ENCODE measurements around the gene KATNIP.

KATNIP gene

GRCh38 chr16:27588057-27588456 lies 38.1 kb downstream of the KATNIP start:
- DNase-seq, result no peak

GRCh38 chr16:27591837-27592236 lies 41.9 kb downstream of the KATNIP start:
- no peak for DNase-seq

- DNase-seq, result no peak
Observed at GRCh38 chr16:27595475-27595874, 45.5 kb downstream of the KATNIP start.

GRCh38 chr16:27595993-27596392 lies 46.0 kb downstream of the KATNIP start:
- no peak for DNase-seq

GRCh38 chr16:27596411-27596810 lies 46.5 kb downstream of the KATNIP start:
- no peak for DNase-seq

- no peak for DNase-seq
Observed at GRCh38 chr16:27597361-27597760, 47.4 kb downstream of the KATNIP start.

- DNase-seq, result no peak
Observed at GRCh38 chr16:27598220-27598619, 48.3 kb downstream of the KATNIP start.

GRCh38 chr16:27598931-27599565 lies 49.1 kb downstream of the KATNIP start:
- DNase-seq, result no peak

GRCh38 chr16:27599606-27600005 lies 49.7 kb downstream of the KATNIP start:
- no peak for DNase-seq

All from activated CD4-positive, alpha-beta T cell treated with anti-CD3 and anti-CD28 coated beads, Interleukin-2, Interleukin-6, amounts not matched to agents 100 ng/mL and 50 ng/mL, durations not matched to agents 16 hours and 8 hours (primary cell).